Endothelial cell of umbilical vein (primary cell): ENCODE results near the gene CRELD2. TPM values are rescaled to one million over a fixed set of nuclear protein-coding genes. Genes with fewer than 3 reads are reported as not detected.

Source experiments
- BruUV-seq: library from RNA; stranded (reverse); fragments of 400-500 nt; replicated peaks from 2 replicates; lab custom pipeline; 2021; lab: Mats Ljungman, UMichigan
- CTCF ChIA-PET: fragments of 300-600, 350-600 bp; sonication (Branson Sonifier 250); formaldehyde crosslinking; loops from one replicate; lab custom pipeline; 2021; ENCODE audit warnings: antibody characterized with exemption, inconsistent platforms; lab: Charles Lee
- POLR2A ChIA-PET: fragments of 300-600, 350-600 bp; sonication (Branson Sonifier 250); formaldehyde crosslinking; loops from one replicate; lab custom pipeline; 2021; ENCODE audit warnings: antibody characterized with exemption, inconsistent platforms; lab: Charles Lee
- DNase-seq: peaks from one replicate; pipeline ENCODE4 v3.0.0-alpha.2; 2011; ENCODE audit warnings: low read depth, low spot score
- FAIRE-seq: peaks from 2 replicates; lab custom pipeline; 2011; peaks lifted over from hg19 to GRCh38; lab: Jason Lieb, UNC
- H2AFZ ChIP-seq: 2 replicates; pipeline ENCODE4 v1.6.0; 2012; ENCODE audit warnings: low read depth, low read length, control low read depth, inconsistent platforms
- H3K27ac ChIP-seq: 2 replicates; pipeline ENCODE4 v1.5.1; 2011; ENCODE audit warnings: low read depth, mild to moderate bottlenecking, control low read depth, low read length, moderate library complexity; ENCODE audit not compliant: insufficient read depth
- H3K27me3 ChIP-seq, 2 experiments: 2 replicates each; pipeline versions ENCODE4 v1.6.0 to v1.6.1; 2011; ENCODE audit warnings: low read length in 2 of 2, mixed read lengths in 1 of 2; ENCODE audit not compliant: control insufficient read depth in 2 of 2, insufficient read depth in 2 of 2
- H3K36me3 ChIP-seq, 2 experiments: 2 replicates in 1 of 2; 3 replicates in 1 of 2; pipeline ENCODE4 v1.5.1; 2011; ENCODE audit warnings: low read length in 2 of 2, mild to moderate bottlenecking in 1 of 2, moderate library complexity in 1 of 2; ENCODE audit not compliant: control insufficient read depth in 2 of 2, insufficient read depth in 2 of 2; ENCODE audit errors: extremely low read depth in 1 of 2
- H3K4me1 ChIP-seq: 3 replicates; pipeline ENCODE4 v1.5.1; 2011; ENCODE audit warnings: mild to moderate bottlenecking, low read length; ENCODE audit not compliant: control insufficient read depth, insufficient read depth; ENCODE audit errors: extremely low read depth
- H3K4me2 ChIP-seq: 2 replicates; pipeline ENCODE4 v1.6.1; 2011; ENCODE audit warnings: low read length, control low read depth, mixed read lengths; ENCODE audit not compliant: insufficient read depth
- H3K4me3 ChIP-seq, 3 experiments: fragments of 200-600 bp in 1 of 3; sonication (generic), shearing (Covaris generic) in 1 of 3; replicated peaks in 1 of 3; 2 replicates each; pipeline ENCODE4 v1.5.1; 2011 to 2016; ENCODE audit warnings: control low read depth in 3 of 3, low read length in 3 of 3, mild to moderate bottlenecking in 2 of 3, inconsistent platforms in 1 of 3, low read depth in 1 of 3, moderate library complexity in 1 of 3; ENCODE audit not compliant: insufficient read depth in 1 of 3
- H3K79me2 ChIP-seq: 2 replicates; pipeline ENCODE4 v1.6.0; 2012; ENCODE audit warnings: low read length, inconsistent platforms; ENCODE audit not compliant: control insufficient read depth, insufficient read depth
- H3K9ac ChIP-seq: replicated peaks from 2 replicates; pipeline ENCODE3; 2011; ENCODE audit warnings: low read length, control low read depth; ENCODE audit not compliant: insufficient read depth; ENCODE audit errors: extremely low read depth
- H3K9me1 ChIP-seq: replicated peaks from 3 replicates; pipeline ENCODE4 v1.6.0; 2011; ENCODE audit warnings: mild to moderate bottlenecking, low read length; ENCODE audit not compliant: control insufficient read depth, insufficient read depth; ENCODE audit errors: extremely low read depth
- H3K9me3 ChIP-seq: replicated peaks from 2 replicates; pipeline ENCODE4 v1.5.1; 2012; ENCODE audit warnings: low read length, inconsistent platforms; ENCODE audit not compliant: control insufficient read depth, insufficient read depth
- H4K20me1 ChIP-seq: replicated peaks from 2 replicates; pipeline ENCODE3; 2011; ENCODE audit warnings: mild to moderate bottlenecking, low read length; ENCODE audit not compliant: control insufficient read depth, insufficient read depth; ENCODE audit errors: extremely low read depth
- CTCF ChIP-seq, 2 donors: IDR thresholded peaks; 1 replicate in 1 of 2; 2 replicates in 1 of 2; pipeline ENCODE4 v1.5.1; 2011; ENCODE audit warnings: low read length in 2 of 2, mild to moderate bottlenecking in 2 of 2, moderate library complexity in 2 of 2, control low read depth in 1 of 2, inconsistent platforms in 1 of 2, low read depth in 1 of 2; ENCODE audit not compliant: insufficient read depth in 1 of 2; ENCODE audit errors: extremely low read depth in 1 of 2
- EZH2 ChIP-seq: IDR thresholded peaks from 2 replicates; pipeline ENCODE4 v1.6.1; 2012; ENCODE audit warnings: borderline replicate concordance, low read depth, mild to moderate bottlenecking, moderate library complexity, low read length, inconsistent platforms; ENCODE audit not compliant: severe bottlenecking
- FOS ChIP-seq: IDR thresholded peaks from 2 replicates; pipeline ENCODE4 v1.6.1; 2011; ENCODE audit warnings: mild to moderate bottlenecking, low read length, moderate library complexity, borderline replicate concordance; ENCODE audit not compliant: insufficient read depth
- GATA2 ChIP-seq: IDR thresholded peaks from 2 replicates; pipeline ENCODE4 v1.7.0; 2011; ENCODE audit warnings: low read depth, mild to moderate bottlenecking, moderate library complexity, mixed read lengths, low read length; ENCODE audit not compliant: insufficient read length, insufficient read depth
- JUN ChIP-seq: IDR thresholded peaks from 2 replicates; pipeline ENCODE4 v1.6.1; 2011; ENCODE audit warnings: borderline replicate concordance, low read depth; ENCODE audit not compliant: insufficient read length, insufficient read depth
- MAX ChIP-seq: IDR thresholded peaks from 2 replicates; pipeline ENCODE4 v1.6.1; 2011; ENCODE audit not compliant: insufficient read depth, insufficient read length
- MYC ChIP-seq: IDR thresholded peaks from one replicate; pipeline ENCODE4 v1.6.1; 2011; ENCODE audit warnings: mild to moderate bottlenecking, low read depth, low read length
- POLR2A ChIP-seq: IDR thresholded peaks from 2 replicates; pipeline ENCODE4 v1.6.1; 2012; ENCODE audit warnings: low read depth, mild to moderate bottlenecking, control low read depth, low read length
- dilution Hi-C: fragments of 300-500 bp; cut with MboI; formaldehyde crosslinking; loops from one replicate; pipeline ENCODE4 v1.15.0; 2019; ENCODE audit warnings: low sequenced_read_pairs; ENCODE audit not compliant: extremely low pct_ligation_motif_present
- intact Hi-C: fragments of 100-400 bp; cut with micrococcal nuclease; formaldehyde crosslinking; loops from one replicate; pipeline ENCODE4 v1.10.0; 2022
- polyA plus RNA-seq, 4 experiments: library from polyadenylated mRNA; depleted of rRNA in 3 of 4; stranded (reverse) in 3 of 4; unstranded in 1 of 4; fragments of >200 nt; gene quantifications; 2 replicates each; pipeline versions ENCODE4 v1.2.1 to v1.2.3, GENCODE V29; 2011 to 2012; ENCODE audit warnings: missing spikeins in 1 of 4
- total RNA-seq: library from RNA; stranded (reverse); gene quantifications from 2 replicates; pipeline ENCODE4 v1.2.3, GENCODE V29; 2021

Gene CRELD2
- total and polyA plus RNA-seq, 2 donors (not counting 3 experiments of a cell fraction or from before 2014, with no cell fraction given): 71.0 to 86.3 TPM

- no peaks in the 10 kb centered on the region for H3K9me1 ChIP-seq
- H3K79me2 ChIP-seq: peaks cover 4% of the 10 kb centered on the region
- H3K9me3 ChIP-seq: no peaks in the 10 kb centered on the region
- H2AFZ ChIP-seq: no peak overlapping the region
- H3K4me1 ChIP-seq: peaks cover 14% of the 10 kb centered on the region
- dilution Hi-C loops: no loop called here
- BruUV-seq: no TSS peak
- peaks cover 2 to 16% of the 10 kb centered on the region in 2 experiments for H3K36me3 ChIP-seq
- no peak overlapping the region for H3K4me2 ChIP-seq
- no peak overlapping the region for H3K9ac ChIP-seq
- CTCF ChIA-PET: interaction anchor here (1.6 to 1.7 kb wide), 2 partner anchors 149 kb away, joined by 5 to 6 read pairs; no protein-coding TSS in a partner anchor
- no peak overlapping the region for H3K27ac ChIP-seq
- TF ChIP-seq CTCF (IDR thresholded peaks at IDR 0.05; ENCODE audit: extremely low read depth in 1 of 2, insufficient read depth in 1 of 2, low read depth in 1 of 2, low read length in 2 of 2) (no peak), MYC (no peak), POLR2A (no peak), EZH2 (no peak), JUN (no peak), FOS (no peak), GATA2 (no peak), MAX (no peak)
- POLR2A ChIA-PET: no interaction called here
- intact Hi-C loops: no loop called here
- H3K27me3 ChIP-seq: no peaks in the 10 kb centered on the region
- no peak for DNase-seq
- FAIRE-seq: no peak
- H3K4me3 ChIP-seq: no peak overlapping the region
- no peaks in the 10 kb centered on the region for H4K20me1 ChIP-seq
Measured at GRCh38 chr22:49916831-49917230, 1.6 kb upstream of the CRELD2 start.
